Right lobe of liver (tissue), 4 donors: ENCODE measurements around the gene ROR2.

ENCODE experiments used
- POLR2A ChIP-seq: fragments of 450-650 bp; IDR thresholded peaks from one replicate; pipeline ENCODE4 v1.6.1; 2017; ENCODE audit warnings: antibody characterized with exemption, mild to moderate bottlenecking
- TF ChIP-seq, protein P1 (sequence below), 4 donors: fragments of 200-600 bp in 3 of 4; fragments of 450-650 bp in 1 of 4; IDR thresholded peaks; one replicate each; pipeline versions ENCODE4 v1.5.1 to v1.8.0; 2016 to 2022; ENCODE audit warnings: antibody characterized with exemption in 4 of 4, mild to moderate bottlenecking in 2 of 4
- donor health status: DM: no; HTN: no; CAD: no.
- donor health status: DM: no; HTN: no; CAD: no.
- donor health status: DM: no; HTN: yes; CAD: no.

DNA sequence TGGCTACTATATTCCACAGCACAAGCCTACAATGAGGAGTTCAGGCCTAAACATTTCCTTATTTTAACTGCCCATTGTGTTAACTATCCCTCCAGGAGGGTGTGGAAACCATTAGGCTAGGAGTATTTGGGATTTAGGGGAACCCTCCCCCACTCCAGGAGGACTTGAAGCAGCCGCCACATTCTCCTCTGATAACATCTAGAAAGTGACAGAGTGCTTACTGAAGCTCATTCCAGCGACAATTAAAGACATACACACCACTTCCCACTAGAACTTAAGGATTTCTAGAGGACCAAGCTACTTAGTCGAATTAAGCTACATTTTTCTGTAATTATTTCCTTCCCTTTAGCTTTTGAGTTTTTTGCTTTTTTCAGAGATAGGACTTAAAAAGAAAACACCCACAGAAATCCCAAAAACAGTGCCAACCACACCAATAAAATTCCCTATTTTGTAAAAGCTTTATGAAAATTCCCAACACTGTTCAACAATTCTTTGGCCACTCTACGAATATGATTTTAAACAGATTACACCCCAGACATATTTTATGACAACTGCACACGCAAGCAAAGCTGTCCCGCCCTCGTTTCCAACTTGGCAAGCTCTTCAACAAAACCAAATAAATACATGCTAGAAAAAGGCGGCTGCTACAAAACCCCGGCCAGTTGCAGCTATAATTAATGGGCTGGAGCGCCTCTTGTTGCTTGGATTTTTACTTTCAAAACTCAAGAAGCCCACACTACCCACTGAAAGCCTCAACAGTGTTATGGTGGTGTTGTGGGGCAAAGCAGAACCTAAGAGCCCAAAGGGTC lies 4.5 kb downstream of the ROR2 start:
- TF ChIP-seq, protein P1, sequence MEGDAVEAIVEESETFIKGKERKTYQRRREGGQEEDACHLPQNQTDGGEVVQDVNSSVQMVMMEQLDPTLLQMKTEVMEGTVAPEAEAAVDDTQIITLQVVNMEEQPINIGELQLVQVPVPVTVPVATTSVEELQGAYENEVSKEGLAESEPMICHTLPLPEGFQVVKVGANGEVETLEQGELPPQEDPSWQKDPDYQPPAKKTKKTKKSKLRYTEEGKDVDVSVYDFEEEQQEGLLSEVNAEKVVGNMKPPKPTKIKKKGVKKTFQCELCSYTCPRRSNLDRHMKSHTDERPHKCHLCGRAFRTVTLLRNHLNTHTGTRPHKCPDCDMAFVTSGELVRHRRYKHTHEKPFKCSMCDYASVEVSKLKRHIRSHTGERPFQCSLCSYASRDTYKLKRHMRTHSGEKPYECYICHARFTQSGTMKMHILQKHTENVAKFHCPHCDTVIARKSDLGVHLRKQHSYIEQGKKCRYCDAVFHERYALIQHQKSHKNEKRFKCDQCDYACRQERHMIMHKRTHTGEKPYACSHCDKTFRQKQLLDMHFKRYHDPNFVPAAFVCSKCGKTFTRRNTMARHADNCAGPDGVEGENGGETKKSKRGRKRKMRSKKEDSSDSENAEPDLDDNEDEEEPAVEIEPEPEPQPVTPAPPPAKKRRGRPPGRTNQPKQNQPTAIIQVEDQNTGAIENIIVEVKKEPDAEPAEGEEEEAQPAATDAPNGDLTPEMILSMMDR (IDR thresholded peaks at IDR 0.05) = no peak
- TF ChIP-seq POLR2A = no peak
